Measurements from ENCODE around the gene TRPM2. TPM values are rescaled to one million over a fixed set of nuclear protein-coding genes. Genes with fewer than 3 reads are reported as not detected.
"Not testable (repeated sequence)": the region's sequence is repeated elsewhere in the genome, so short reads cannot be mapped to it uniquely, and the experiment has no call there.

Gene TRPM2
- total RNA-seq, 4 donors from 2014 or later, result 1.0 to 3.3 (median 3.1) TPM

DNA sequence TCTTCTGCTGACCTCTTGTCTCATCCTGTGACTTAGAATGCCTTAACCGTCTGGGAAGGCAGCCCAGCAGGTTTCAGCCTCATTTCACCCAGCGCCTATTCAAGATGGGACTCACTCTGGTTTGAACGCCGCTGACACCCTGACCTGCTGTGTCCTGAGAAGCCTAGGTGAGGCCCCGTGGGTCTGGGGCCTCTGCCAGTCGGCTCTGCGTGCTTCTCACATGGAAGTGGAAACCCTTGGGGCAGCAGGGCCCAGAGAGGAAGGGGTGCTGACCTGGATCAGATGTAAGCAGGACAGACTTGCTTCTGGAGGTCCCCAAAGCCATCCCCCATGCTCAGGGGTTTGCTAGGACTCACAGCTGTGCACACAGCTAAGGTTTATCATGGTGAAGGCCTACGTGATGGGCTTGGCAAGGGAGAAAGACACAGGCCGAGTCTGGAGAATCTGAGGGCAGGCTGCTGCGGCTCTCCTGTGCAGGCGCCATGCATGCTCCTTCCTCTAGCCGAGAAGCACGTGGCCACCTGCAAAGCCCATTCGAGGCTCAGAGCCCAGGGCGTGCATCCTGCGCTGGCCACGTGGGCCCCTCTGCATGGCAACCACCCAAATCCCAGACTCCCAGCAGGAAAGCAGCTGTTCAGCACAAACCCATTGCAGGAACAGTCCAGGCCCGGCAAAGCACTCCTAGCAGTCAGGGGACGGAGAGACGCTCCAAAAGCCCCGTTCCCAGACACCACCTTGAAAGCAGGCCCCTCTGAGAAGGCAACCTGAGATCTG, 3.8 kb downstream of the TRPM2 start:
- Histone ChIP-seq H3K9me3 (no peaks in the 10 kb centered on the region), H3K36me3 (no peaks in the 10 kb centered on the region), H3K27ac (no peak overlapping the region), H3K4me3 (no peak overlapping the region), H3K4me1 (no peaks in the 10 kb centered on the region), H3K27me3 (peaks cover 57% of the 10 kb centered on the region)
- TF ChIP-seq, protein P1, sequence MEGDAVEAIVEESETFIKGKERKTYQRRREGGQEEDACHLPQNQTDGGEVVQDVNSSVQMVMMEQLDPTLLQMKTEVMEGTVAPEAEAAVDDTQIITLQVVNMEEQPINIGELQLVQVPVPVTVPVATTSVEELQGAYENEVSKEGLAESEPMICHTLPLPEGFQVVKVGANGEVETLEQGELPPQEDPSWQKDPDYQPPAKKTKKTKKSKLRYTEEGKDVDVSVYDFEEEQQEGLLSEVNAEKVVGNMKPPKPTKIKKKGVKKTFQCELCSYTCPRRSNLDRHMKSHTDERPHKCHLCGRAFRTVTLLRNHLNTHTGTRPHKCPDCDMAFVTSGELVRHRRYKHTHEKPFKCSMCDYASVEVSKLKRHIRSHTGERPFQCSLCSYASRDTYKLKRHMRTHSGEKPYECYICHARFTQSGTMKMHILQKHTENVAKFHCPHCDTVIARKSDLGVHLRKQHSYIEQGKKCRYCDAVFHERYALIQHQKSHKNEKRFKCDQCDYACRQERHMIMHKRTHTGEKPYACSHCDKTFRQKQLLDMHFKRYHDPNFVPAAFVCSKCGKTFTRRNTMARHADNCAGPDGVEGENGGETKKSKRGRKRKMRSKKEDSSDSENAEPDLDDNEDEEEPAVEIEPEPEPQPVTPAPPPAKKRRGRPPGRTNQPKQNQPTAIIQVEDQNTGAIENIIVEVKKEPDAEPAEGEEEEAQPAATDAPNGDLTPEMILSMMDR (IDR thresholded peaks at IDR 0.05), result no peak
- TF ChIP-seq EP300 (IDR thresholded peaks at IDR 0.05) (no peak), POLR2A (IDR thresholded peaks at IDR 0.05) (no peak), POLR2AphosphoS5 (IDR thresholded peaks at IDR 0.05) (no peak)
- ATAC-seq, result no peak
- 40 to 76% methylated on average over 1 to 8 of the region's 21 CpGs for WGBS, 2 donors (ENCODE audit: low coverage in 1 of 2)

DNA sequence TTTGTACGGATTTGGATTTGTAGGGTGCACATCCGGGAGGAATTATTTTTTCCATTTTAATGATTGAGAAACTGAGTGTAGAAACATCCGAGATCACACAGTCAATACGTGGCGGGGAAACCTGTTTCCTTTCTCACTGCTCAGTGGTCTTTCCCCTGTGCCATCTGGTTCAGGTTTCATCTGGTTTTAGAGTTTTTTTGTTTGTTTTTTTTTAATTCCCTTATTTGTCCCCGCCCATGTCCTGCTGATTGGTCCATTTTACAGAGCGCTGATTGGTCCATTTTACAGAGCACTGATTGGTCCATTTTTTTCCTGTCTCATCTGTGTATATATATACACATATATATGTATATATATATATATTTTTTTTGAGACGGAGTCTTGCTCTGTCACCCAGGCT, 6.0 kb downstream of the TRPM2 start:
- H3K4me1 ChIP-seq, result no peaks in the 10 kb centered on the region
- no peak overlapping the region for H3K4me3 ChIP-seq
- no peak overlapping the region for H3K27ac ChIP-seq
- peaks cover 59% of the 10 kb centered on the region for H3K27me3 ChIP-seq
- no peak for TF ChIP-seq POLR2A (IDR thresholded peaks at IDR 0.05)
- TF ChIP-seq, protein P1 (IDR thresholded peaks at IDR 0.05), result no peak
- TF ChIP-seq POLR2AphosphoS5 (IDR thresholded peaks at IDR 0.05), result no peak
- no peak for TF ChIP-seq EP300 (IDR thresholded peaks at IDR 0.05)
- 86% methylated on average over 7 of the region's 8 CpGs for WGBS, 2 donors (ENCODE audit: low coverage in 1 of 2)
- H3K9me3 ChIP-seq, result peaks cover 0 to 21% (median 0%) of the 10 kb centered on the region in 3 donors
- H3K36me3 ChIP-seq, result no peaks in the 10 kb centered on the region
- no peak for ATAC-seq

DNA sequence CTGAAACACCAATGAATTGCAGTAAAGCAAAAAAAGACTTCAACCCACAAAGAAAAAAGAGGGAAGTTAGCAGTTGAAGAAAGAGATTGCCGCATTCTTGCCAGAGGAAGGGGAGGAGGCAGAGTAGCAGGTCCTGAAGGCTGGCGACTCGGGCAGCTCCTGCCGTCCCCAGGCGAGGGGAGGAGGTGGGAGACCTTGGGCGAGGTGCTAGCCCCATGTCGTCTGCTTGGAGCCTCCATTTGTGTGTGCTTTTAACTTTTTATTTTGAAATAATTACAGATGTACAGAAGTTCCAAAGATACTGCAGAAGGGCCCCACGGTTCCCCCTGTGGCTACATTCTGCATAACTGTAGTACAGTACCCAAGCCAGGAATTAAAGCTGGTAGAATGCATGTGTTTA, 6.7 kb downstream of the TRPM2 start:
- TF ChIP-seq POLR2AphosphoS5 (IDR thresholded peaks at IDR 0.05) (no peak), EP300 (IDR thresholded peaks at IDR 0.05) (no peak), POLR2A (IDR thresholded peaks at IDR 0.05) (no peak)
- TF ChIP-seq, protein P1 (IDR thresholded peaks at IDR 0.05), result no peak
- peaks cover 60% of the 10 kb centered on the region for H3K27me3 ChIP-seq
- no peak overlapping the region for H3K4me3 ChIP-seq
- 33 to 38% methylated on average over 8 of the region's 8 CpGs for WGBS, 2 donors (ENCODE audit: low coverage in 1 of 2)
- no peak overlapping the region for H3K27ac ChIP-seq
- no peak for ATAC-seq
- peaks cover 0 to 24% (median 0%) of the 10 kb centered on the region in 3 donors for H3K9me3 ChIP-seq
- H3K4me1 ChIP-seq, result no peaks in the 10 kb centered on the region
- H3K36me3 ChIP-seq, result no peaks in the 10 kb centered on the region

DNA sequence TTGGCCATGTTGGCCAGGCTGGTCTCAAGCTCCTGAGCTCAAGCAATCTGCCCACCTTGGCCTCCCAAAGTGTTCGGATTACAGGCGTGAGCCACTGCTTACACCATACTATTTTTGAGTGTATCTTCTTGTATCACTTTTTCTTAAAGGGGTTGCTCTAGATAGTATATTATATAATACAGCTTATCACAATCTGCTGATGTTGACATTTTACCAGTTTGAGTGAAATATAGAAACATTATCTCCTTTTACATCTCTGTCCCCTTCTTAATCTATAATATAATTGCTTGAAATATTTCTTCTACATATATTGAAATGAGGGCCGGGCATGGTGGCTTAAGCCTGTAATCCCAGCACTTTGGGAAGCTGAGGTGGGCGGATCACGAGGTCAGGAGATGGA, 8.5 kb downstream of the TRPM2 start:
- H3K27ac ChIP-seq, H3K4me1 ChIP-seq, H3K36me3 ChIP-seq, ATAC-seq, H3K4me3 ChIP-seq: not testable (repeated sequence)
- Histone ChIP-seq H3K27me3 (peaks cover 71% of the 10 kb centered on the region), H3K9me3 (peaks cover 0 to 24% (median 0%) of the 10 kb centered on the region in 3 donors)
- WGBS, 2 donors (ENCODE audit: low coverage in 1 of 2), result 86 to 91% methylated on average over 3 to 5 of the region's 5 CpGs

DNA sequence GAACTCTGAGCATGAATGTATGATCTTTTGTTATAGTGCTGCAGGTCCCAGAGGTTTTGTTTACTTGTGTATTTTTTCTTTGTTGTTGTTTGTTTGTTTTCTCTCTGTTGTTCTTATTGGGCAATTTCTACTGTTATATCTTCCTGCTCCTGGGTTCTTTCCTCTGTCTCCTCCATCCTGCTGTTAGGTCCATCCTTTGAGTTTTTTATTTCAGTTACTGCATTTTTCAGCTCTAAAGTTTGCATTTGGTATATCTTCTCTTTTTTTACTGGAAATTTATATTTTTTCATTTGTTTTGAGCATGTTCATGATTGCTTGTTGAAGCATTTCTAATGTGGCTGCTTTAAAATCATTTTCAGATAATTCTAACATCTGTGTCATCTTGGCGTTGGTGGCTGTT, 9.9 kb downstream of the TRPM2 start:
- H3K36me3 ChIP-seq, result no peaks in the 10 kb centered on the region
- peaks cover 0 to 24% (median 0%) of the 10 kb centered on the region in 3 donors for H3K9me3 ChIP-seq
- peaks cover 71% of the 10 kb centered on the region for H3K27me3 ChIP-seq

More for the DNA sequence above, 9.9 kb downstream of the TRPM2 start:
- ATAC-seq, result no peak
- Histone ChIP-seq H3K4me3 (no peak overlapping the region), H3K27ac (no peak overlapping the region), H3K4me1 (no peaks in the 10 kb centered on the region)
- 86 to 100% methylated on average over 1 of the region's 1 CpG for WGBS, 2 donors (ENCODE audit: low coverage in 1 of 2)
- TF ChIP-seq POLR2AphosphoS5 (IDR thresholded peaks at IDR 0.05), result no peak
- TF ChIP-seq POLR2A (IDR thresholded peaks at IDR 0.05), result no peak
- no peak for TF ChIP-seq EP300 (IDR thresholded peaks at IDR 0.05)
- TF ChIP-seq, protein P1 (IDR thresholded peaks at IDR 0.05), result no peak
